Stimulated activated naive CD8-positive, alpha-beta T cell treated with anti-CD3 and anti-CD28 coated beads, Interleukin-15, Interleukin-2, amounts not matched to agents 100 ng/mL and 50 ng/mL, for 24 hours (primary cell): ENCODE data around the gene VPS37B.
A peak's percentile ranks its signal among the peaks of the same experiment; 100 is the strongest.

ENCODE experiments used
- H3K27ac Mint-ChIP-seq: one replicate; pipeline ENCODE4 v1.8.0; 2021; ENCODE audit warnings: mild to moderate bottlenecking, mixed read lengths
- H3K27me3 Mint-ChIP-seq: one replicate; pipeline ENCODE4 v1.8.0; 2021; ENCODE audit warnings: mixed read lengths
- H3K36me3 Mint-ChIP-seq: one replicate; pipeline ENCODE4 v1.8.0; 2021; ENCODE audit warnings: low read depth, mixed read lengths
- H3K4me1 Mint-ChIP-seq: one replicate; pipeline ENCODE4 v1.8.0; 2021; ENCODE audit warnings: low read depth, mixed read lengths
- H3K4me3 Mint-ChIP-seq: one replicate; pipeline ENCODE4 v1.8.0; 2021; ENCODE audit warnings: mild to moderate bottlenecking, mixed read lengths
- H3K9me3 Mint-ChIP-seq: one replicate; pipeline ENCODE4 v1.8.0; 2021; ENCODE audit warnings: mixed read lengths

Gene VPS37B

DNA sequence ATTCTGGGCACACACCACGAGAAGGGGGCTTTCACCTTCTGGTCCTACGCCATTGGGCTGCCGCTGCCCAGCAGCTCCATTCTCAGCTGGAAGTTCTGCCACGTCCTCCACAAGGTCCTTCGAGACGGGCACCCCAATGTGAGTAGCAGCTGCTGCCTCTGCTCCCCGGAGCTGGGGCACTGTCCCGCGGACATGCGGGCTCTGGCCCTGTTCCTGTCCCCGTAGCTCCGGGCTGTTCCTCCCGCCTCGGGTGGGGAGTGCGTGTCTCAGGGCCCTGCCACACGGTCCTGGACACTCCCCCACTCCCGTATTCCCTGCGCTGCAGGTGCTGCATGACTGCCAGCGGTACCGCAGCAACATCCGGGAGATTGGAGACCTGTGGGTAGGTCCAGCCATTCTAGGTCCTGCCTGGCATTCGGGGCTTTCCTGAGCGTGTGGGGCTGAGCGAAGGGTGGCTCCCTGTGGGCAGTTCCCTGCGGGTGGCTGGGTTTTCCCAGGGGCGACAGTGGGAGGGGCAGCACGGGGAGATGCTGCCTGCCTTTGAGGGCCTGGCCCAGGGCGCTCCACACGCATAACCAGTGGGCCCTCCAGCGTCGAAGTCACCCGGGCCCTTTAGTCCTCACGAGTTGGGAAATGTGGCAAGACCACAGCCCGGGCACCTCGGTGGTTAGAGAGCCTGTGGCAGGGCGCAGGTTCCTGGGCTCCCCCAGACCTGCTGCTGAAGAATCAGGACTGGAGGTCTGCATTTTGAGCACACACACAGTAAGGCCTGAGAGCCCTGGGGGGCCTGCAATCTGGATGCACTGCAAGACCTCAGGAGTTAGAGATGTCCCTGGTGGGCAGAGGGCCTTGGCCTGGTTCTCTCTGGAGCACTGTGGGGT is 47.2 kb downstream of the VPS37B start:
- no peaks in the 10 kb centered on the region for H3K4me1 Mint-ChIP-seq
- no peaks in the 10 kb centered on the region for H3K27me3 Mint-ChIP-seq
- H3K36me3 Mint-ChIP-seq: no peaks in the 10 kb centered on the region
- no peak overlapping the region for H3K27ac Mint-ChIP-seq
- H3K9me3 Mint-ChIP-seq: no peaks in the 10 kb centered on the region
- no peak overlapping the region for H3K4me3 Mint-ChIP-seq

DNA sequence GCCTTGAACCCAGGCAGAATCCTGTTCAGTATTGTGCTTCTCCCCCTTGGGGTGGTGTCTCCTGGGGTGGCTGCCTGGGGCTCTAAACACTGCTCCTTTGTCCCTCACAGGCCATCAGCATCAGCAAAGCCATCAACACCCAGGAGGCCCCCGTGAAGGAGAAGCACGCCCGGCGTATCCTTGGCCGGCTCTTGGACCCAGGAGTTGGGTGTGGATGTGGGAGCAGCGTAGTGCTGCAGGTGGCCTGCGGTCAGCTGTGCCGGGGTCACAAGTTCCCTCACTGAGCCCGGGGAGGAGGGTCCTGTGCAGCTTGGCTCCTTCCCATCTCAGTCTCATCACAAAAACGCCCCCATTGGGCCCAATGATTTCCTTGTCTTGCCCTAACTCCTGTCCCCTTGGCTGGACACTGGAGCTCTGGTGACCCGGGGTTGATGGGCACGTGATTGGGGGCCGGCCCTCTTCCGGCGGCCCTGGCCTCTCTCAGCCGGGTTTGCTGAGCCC is 48.0 kb downstream of the VPS37B start:
- Mint-ChIP-seq H3K27ac (no peak overlapping the region), H3K4me1 (no peaks in the 10 kb centered on the region), H3K9me3 (no peaks in the 10 kb centered on the region), H3K4me3 (no peak overlapping the region), H3K27me3 (no peaks in the 10 kb centered on the region), H3K36me3 (no peaks in the 10 kb centered on the region)

DNA sequence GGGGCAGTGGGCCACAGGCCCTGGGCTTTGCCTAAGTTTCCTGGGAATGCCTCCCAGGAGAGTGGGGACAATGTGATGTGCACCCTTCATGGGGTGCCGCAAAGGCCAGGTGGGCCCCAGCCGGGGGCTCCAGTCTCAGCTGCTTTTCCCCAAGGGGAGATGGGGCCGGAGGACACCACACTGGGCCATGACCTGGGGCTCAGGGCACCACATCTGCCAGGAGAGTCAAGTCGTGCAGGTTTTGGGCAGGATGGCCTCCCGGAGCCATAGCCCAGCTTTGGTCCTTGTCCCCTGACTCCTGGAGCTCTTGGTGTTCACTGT is 48.4 kb downstream of the VPS37B start:
- Mint-ChIP-seq H3K36me3 (no peaks in the 10 kb centered on the region), H3K4me3 (no peak overlapping the region), H3K9me3 (no peaks in the 10 kb centered on the region), H3K27ac (no peak overlapping the region), H3K4me1 (no peaks in the 10 kb centered on the region), H3K27me3 (no peaks in the 10 kb centered on the region)

DNA sequence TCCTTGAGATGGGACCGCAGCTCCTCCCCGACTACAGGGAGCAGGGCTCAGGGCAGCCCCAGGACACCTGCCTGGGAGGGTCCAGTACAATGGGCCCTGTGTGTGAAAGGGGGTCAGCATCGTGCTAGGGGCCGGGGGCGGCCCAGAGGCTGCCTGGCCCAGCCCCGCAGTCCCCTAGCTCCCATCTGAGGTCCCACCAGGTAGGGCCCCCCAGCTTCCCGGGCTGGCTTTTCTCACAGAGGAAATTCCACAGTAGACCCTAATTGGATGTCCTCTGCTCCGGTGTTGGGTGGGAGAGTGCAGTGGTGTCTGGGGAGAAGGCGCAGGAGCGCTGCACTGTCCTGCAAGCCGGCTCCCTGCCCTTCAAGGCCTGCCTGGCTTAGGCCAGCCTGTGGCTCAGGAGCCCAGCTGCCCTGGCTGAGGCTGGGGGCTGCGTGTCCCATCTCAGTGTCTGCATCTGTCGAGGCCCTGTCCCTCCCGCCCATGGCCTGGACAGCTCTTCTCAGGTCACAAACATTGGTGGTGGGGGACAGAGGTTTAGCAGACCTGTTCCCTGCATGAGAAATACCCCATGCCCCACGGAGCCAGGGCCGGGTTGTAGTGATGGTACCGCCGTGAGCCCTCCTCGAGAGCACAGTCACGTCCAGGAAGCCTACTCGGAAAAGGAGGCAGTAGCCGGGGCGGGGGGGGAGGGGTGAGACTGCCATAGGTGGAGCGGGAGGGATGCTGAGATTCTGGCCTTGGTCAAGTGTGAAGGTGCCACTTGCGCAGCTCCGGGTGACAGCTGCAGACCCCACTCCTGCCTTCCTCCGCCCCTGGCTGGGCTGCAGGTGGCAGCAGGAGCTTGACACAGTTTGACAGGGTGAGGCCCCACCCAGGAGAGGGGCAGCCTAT is 49.1 kb downstream of the VPS37B start:
- no peak overlapping the region for H3K4me3 Mint-ChIP-seq

DNA sequence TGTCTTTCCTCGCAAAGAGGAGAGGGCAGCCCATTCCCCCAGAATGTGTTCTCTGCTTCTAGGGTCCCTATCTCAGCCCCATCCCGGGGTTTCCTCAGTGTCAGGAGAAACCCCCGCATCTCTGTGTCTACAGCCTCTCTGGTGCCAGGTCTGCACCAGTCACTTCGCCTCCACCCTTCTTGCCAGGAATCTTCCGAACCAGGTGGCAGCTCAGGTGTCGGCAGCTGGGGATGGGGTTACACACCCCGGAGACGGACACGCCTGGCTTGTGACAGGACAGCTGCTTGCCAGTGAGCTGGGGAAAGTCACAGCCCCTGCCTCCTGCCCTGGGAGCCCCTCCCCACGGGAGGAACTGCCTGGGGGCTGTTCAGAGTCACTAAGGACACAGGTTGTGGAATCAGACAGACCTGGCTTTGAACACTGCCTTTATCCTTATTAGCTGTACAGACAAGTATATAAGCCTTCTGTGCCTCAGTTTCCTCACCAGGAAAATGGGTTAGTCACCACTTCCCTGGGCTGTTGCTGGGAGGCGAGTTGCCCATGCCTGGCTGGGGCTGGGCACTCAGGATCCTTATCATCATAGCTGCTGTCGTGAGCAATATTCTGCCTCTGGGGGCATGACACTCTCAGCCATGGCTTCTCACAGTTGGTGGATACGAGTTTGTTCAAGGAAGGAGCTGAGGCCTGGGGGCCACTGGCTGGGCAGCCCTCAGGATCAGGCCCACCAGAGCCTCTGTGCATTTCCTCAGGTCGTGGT is 49.9 kb downstream of the VPS37B start:
- Mint-ChIP-seq H3K27me3 (no peaks in the 10 kb centered on the region), H3K4me3 (no peak overlapping the region), H3K4me1 (peaks cover 7% of the 10 kb centered on the region), H3K9me3 (no peaks in the 10 kb centered on the region), H3K36me3 (no peaks in the 10 kb centered on the region), H3K27ac (no peak overlapping the region)

More for the DNA sequence above, 49.1 kb downstream of the VPS37B start:
- no peaks in the 10 kb centered on the region for H3K36me3 Mint-ChIP-seq
- H3K4me1 Mint-ChIP-seq: no peaks in the 10 kb centered on the region
- H3K27ac Mint-ChIP-seq: no peak overlapping the region
- H3K9me3 Mint-ChIP-seq: no peaks in the 10 kb centered on the region
- no peaks in the 10 kb centered on the region for H3K27me3 Mint-ChIP-seq

DNA sequence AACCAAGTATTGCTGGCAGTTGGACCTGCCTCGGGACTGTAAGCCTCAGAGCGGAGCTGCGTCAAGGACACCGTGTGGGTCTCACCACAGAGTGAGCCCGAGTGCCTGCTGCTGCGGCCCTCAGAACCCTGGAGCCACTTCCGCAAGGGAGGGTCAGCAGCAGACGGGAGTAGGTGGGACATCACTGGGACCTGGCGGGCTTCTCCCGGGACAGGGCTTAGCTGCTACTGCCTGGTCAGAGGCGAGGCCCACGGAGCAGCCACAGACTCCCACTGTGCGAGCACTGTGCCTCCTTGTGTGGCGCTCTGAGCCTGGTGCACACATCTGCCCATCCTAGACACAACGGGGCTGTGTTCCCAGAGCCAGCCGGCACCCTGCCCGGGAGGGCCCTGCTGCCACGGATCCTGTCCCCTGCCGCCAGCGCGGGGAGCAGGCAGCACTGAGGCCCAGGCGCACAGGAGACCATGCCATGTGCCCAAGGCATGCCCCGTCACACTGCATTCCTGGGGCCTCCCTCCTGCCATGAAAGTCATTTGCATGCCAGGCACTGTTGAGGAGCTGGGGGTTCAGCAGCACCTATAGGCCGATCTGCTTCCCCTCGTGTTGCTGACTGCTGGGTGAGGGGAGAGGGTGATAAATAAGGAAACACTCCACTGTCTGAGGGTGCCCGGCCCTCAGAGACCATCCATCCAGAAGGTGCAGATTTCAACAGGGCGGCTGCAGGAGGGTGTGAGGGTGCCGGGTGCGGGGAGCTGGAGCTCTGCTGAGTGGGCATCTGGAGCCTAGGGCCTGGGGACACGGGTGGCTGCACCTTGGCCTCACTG is 50.7 kb downstream of the VPS37B start:
- no peaks in the 10 kb centered on the region for H3K9me3 Mint-ChIP-seq
- H3K27ac Mint-ChIP-seq: no peak overlapping the region
- no peaks in the 10 kb centered on the region for H3K36me3 Mint-ChIP-seq
- H3K4me1 Mint-ChIP-seq: peaks cover 7% of the 10 kb centered on the region
- no peak overlapping the region for H3K4me3 Mint-ChIP-seq
- H3K27me3 Mint-ChIP-seq: no peaks in the 10 kb centered on the region

DNA sequence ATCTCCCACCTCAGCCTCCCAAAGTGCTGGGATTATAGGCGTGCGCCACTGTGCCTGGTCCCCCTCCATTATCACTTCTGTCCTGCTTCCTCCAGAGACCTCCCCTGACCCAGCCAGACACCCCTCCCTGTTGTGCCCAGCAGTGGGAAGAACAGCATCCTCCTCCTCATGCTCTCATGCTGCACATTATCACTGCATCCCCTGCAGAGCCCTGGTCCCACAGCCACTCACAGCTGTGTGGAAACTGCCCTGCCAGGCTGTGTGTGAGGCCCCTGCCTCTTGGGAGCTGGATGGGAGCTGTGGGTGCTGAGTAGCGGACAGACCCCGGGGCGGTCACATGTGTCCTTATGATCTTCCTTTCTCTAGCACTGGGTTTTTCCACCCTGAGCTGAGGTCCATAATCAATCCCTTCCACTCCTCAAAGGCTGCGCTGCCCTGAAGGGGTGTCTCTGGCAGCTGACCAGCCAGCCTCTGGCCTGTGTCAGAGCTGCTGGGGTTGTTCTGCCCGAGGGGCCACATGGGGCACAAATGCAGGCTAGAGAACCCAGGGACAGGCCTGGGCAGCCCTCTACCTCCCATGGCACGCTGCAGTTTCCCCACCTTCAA is 51.5 kb downstream of the VPS37B start:
- Mint-ChIP-seq H3K4me3 (no peak overlapping the region), H3K9me3 (no peaks in the 10 kb centered on the region)

DNA sequence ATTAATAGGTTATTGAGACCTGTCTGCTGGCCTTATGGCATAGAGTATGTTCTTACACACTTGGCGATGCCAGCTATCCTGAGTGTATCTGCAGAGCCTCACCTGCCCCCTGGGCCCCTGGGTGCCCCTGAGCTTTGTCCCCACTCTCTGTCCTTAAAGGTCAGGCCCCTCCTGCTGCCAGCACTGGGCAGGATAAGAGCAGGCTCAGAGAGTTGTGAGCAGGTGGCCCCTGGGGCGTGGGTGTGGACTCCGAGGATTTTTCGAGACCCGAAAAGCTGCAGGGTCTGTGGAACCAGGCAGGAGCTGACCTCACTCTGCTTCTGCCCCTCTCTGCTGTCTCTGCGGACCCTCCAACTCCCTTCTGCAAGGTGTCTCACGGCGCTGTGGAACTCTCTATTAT is 52.5 kb downstream of the VPS37B start:
- Mint-ChIP-seq H3K27ac (no peak overlapping the region), H3K9me3 (no peaks in the 10 kb centered on the region), H3K27me3 (no peaks in the 10 kb centered on the region), H3K4me1 (peaks cover 13% of the 10 kb centered on the region), H3K36me3 (no peaks in the 10 kb centered on the region), H3K4me3 (no peak overlapping the region)

More for the DNA sequence above, 51.5 kb downstream of the VPS37B start:
- H3K4me1 Mint-ChIP-seq: peaks cover 7% of the 10 kb centered on the region
- no peaks in the 10 kb centered on the region for H3K27me3 Mint-ChIP-seq
- H3K36me3 Mint-ChIP-seq: no peaks in the 10 kb centered on the region
- H3K27ac Mint-ChIP-seq: no peak overlapping the region

DNA sequence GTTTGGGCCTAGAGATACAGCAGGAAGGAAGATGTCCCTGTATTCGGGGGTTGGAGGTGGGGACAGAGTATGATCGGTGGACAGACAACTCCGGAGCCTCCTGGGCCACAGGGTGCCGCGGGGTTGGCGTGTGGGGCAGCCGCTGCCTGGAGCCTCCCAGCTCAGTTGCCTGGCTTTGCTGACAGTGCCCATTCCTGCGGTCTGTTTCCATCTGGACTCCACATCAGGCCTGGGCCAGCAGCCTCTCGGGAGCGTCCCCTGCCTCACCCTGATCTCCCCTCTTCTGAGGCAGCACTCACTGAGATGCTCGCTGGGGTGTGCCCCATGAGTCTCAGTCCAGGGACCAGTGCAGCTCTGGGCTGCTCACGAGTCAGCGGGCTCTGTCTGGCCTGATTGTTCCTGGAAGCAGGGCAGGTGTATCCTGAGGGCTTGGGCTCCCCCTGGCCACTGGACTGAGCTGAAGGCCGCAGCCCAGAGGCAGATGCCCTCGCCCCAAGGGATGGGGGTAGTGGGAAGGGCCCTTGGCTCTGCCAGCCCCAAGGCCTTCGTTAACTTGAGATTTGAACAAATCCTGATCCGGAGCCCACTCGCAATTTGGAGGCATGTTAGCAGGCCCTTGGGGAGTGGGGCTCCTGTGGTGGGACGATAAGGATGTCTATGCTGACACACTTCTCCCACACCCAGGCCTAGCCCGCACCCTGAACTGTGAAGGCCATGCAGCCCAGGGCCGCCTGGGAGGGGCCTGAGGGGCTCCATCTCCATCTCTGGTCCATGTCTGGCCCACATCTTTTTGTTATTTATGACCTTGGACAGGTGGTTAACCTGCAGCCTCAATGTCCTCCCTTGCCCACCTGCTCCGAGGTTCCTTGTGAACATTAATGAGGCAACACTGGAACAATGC is 53.2 kb downstream of the VPS37B start:
- Mint-ChIP-seq H3K27ac (no peak overlapping the region), H3K4me3 (no peak overlapping the region), H3K4me1 (peaks cover 20% of the 10 kb centered on the region)

DNA sequence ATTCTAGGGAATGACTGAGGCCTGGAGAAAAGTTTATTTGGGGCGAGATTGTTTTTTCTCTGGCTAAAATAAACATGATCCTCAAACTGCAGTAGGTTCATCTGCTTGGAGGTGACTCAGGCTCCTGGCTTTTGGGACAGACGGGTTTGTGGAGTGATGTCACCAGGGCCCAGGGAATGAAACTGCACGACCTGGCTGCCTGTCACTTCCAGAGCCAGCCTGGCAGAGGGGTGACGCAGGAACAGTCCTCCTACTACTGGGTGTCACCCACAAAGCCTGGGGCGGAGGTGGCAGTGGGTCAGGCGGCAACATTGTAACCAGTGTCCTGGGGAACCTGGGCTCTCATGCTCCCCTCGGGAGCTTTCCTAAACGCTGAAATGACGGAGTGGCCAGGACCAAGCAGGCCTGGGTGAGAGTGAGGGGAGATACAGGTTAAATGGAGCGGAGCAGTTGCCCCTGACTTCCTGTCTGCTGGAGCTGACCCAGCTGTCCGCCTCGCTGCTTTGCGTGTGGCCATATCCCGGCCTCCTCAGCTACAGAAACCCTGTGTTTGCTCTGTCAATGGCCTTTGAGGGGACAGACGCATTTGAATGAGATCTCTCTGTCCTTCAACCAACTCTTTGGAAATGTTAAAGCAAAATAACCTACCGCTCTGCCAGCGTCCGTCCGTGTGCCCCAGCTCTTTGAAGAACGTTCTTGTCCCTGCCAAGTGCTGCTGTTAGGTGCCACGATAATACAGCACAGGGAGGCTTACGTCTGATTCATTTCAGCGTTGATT is 54.2 kb downstream of the VPS37B start:
- Mint-ChIP-seq H3K27me3 (no peaks in the 10 kb centered on the region), H3K4me3 (no peak overlapping the region), H3K27ac (no peak overlapping the region), H3K4me1 (peaks cover 30% of the 10 kb centered on the region), H3K36me3 (peaks cover 4% of the 10 kb centered on the region), H3K9me3 (no peaks in the 10 kb centered on the region)

More for the DNA sequence above, 53.2 kb downstream of the VPS37B start:
- Mint-ChIP-seq H3K27me3 (no peaks in the 10 kb centered on the region), H3K9me3 (no peaks in the 10 kb centered on the region), H3K36me3 (no peaks in the 10 kb centered on the region)

DNA sequence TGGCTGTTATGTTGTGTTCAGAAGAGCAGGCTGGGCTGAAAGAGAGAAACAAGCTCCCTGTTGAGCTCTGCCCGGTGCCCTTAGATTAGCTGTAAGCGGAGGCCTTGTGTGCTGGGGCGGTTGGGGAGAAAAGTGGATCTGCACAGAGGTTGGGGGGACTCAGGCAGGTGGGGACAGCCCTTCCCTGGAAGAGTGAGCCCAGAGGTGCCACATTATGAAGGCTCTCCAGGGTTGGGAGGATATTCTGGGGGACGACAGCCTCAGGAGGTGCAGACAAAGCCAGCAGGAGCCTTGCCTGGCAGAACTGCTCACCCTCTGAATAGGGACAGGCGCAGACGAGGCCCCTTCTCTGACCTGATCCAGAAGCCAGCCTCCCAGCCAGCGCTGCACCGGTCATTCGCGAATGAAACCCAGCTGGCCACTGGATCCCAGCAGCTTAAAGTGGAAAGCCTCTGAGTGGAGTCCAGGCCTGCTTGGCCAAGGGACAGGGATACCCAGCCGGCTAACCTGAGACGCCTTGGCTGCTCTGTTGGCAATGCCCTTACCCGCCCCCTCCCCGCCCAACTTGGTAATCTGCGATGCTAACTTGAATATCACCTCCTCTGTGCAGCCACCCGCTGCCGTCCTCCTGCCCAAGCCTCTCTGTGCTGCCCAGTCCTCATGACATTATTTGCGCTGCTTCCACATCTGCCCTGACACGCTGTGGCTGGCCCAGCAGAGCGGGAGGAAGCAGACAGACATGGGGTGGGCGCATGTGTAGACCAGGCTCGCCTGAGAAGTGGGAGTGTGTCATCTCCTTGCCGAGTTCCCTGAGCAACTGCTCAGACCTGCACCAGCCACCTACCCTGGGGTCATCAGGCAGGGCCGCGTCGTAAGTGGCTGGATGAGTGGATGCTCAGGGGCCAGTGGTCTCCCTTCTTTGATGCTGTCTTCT is 55.1 kb downstream of the VPS37B start:
- no peak overlapping the region for H3K4me3 Mint-ChIP-seq
- peak overlapping the region; percentile 9 for H3K27ac Mint-ChIP-seq
- H3K36me3 Mint-ChIP-seq: peaks cover 4% of the 10 kb centered on the region
- H3K9me3 Mint-ChIP-seq: no peaks in the 10 kb centered on the region
- peaks cover 38% of the 10 kb centered on the region for H3K4me1 Mint-ChIP-seq
- no peaks in the 10 kb centered on the region for H3K27me3 Mint-ChIP-seq
